ENCODE data around the gene AOAH.

AOAH gene

GRCh38 chr7:36638140-36638539 is 86.2 kb downstream of the AOAH start:
- H3K36me3 ChIP-seq (replicated peaks): no peaks in the 10 kb centered on the region
- no peak for DNase-seq (ENCODE audit: low spot score in 2 of 2)
- no peaks in the 10 kb centered on the region; the same call in 1 of the 2 replicates for H3K4me1 ChIP-seq
- in situ Hi-C loops (cut with MboI; ENCODE audit: low sequenced_read_pairs): no loop called here
- H3K9me3 ChIP-seq: no peaks in the 10 kb centered on the region
- H3K27me3 ChIP-seq (ENCODE audit: low read depth): no peaks in the 10 kb centered on the region
- no peak overlapping the region for H3K4me3 ChIP-seq

- Histone ChIP-seq H3K36me3 (replicated peaks) (no peaks in the 10 kb centered on the region), H3K4me1 (no peaks in the 10 kb centered on the region; the same call in 1 of the 2 replicates), H3K9me3 (no peaks in the 10 kb centered on the region), H3K27me3 (ENCODE audit: low read depth) (no peaks in the 10 kb centered on the region), H3K4me3 (no peak overlapping the region)
- in situ Hi-C loops (cut with MboI; ENCODE audit: low sequenced_read_pairs): no loop called here
- DNase-seq (ENCODE audit: low spot score in 2 of 2): no peak
Measured at GRCh38 chr7:36637417-36637816, 86.9 kb downstream of the AOAH start.

DNA sequence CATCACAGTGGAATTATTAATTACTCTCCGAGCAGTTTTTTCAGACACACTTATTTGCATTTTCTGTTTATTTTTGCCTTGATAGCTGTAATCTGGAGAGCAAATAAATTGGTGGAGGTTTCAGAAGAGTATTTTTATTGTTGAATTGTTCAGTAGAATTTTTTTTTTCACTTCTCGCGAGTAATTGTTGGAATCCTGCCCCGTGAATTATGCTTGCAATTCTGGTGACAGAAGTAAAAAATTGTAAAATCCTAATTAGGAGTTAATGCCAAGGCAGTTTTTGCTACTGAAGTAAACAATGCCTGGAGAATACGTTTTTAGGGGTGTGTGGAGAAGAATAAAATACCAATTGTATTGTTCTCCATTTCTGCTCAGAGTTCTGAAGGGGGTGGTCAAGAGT is 88.2 kb downstream of the AOAH start:
- no peak overlapping the region for H3K4me3 ChIP-seq
- in situ Hi-C loops (cut with MboI; ENCODE audit: low sequenced_read_pairs): no loop called here
- H3K27me3 ChIP-seq (ENCODE audit: low read depth): no peaks in the 10 kb centered on the region
- no peaks in the 10 kb centered on the region; the same call in 1 of the 2 replicates for H3K4me1 ChIP-seq
- no peak for DNase-seq (ENCODE audit: low spot score in 2 of 2)
- H3K9me3 ChIP-seq: no peaks in the 10 kb centered on the region
- no peaks in the 10 kb centered on the region for H3K36me3 ChIP-seq (replicated peaks)

DNA sequence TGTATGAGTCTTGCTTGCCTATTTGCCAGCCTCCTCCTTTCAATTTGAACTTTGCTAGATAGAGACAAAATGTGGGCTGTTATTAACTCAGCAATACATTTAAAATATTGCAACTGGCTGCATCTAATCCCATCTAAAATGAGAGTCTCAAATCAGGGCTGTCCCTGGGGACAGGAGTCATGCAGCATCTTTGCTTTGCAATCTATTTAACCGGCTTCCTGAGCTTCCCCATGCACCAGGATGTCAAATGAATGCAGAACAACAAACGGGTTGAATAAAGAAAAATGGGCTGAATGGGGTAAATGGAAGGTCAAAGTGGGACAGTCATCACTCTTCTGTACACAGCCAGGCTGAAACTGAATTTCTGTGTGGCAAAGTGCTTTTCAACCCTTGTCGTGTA is 89.2 kb downstream of the AOAH start:
- H3K27me3 ChIP-seq (ENCODE audit: low read depth): no peaks in the 10 kb centered on the region
- in situ Hi-C loops (cut with MboI; ENCODE audit: low sequenced_read_pairs): no loop called here
- no peaks in the 10 kb centered on the region for H3K36me3 ChIP-seq (replicated peaks)

DNA sequence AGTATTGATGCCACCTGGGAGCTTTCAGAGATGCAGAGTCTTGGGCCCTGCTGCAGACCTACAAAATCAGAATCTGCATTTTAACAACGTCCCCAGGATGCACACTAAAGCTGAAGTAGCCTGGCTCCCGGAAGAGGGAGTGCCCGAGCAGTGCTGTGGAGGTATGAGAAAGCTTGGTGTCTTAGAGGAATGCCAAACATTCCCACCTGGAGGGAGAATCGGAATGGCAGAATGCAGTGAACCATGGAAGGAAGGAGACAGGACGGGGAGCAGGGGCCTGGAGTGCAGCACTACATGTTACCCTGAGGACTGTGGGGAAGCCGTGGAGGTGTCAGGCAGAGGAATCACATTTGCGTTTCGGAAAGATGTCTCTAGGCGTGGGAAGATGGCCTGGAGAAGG is 90.9 kb downstream of the AOAH start:
- H3K4me3 ChIP-seq: no peak overlapping the region
- H3K9me3 ChIP-seq: no peaks in the 10 kb centered on the region
- in situ Hi-C loops (cut with MboI; ENCODE audit: low sequenced_read_pairs): no loop called here
- H3K36me3 ChIP-seq (replicated peaks): no peaks in the 10 kb centered on the region
- no peaks in the 10 kb centered on the region; the same call in 1 of the 2 replicates for H3K4me1 ChIP-seq
- no peaks in the 10 kb centered on the region for H3K27me3 ChIP-seq (ENCODE audit: low read depth)
- no peak for DNase-seq (ENCODE audit: low spot score in 2 of 2)

More for the DNA sequence above, 89.2 kb downstream of the AOAH start:
- DNase-seq (ENCODE audit: low spot score in 2 of 2): no peak
- no peak overlapping the region for H3K4me3 ChIP-seq
- no peaks in the 10 kb centered on the region; the same call in 1 of the 2 replicates for H3K4me1 ChIP-seq
- no peaks in the 10 kb centered on the region for H3K9me3 ChIP-seq

DNA sequence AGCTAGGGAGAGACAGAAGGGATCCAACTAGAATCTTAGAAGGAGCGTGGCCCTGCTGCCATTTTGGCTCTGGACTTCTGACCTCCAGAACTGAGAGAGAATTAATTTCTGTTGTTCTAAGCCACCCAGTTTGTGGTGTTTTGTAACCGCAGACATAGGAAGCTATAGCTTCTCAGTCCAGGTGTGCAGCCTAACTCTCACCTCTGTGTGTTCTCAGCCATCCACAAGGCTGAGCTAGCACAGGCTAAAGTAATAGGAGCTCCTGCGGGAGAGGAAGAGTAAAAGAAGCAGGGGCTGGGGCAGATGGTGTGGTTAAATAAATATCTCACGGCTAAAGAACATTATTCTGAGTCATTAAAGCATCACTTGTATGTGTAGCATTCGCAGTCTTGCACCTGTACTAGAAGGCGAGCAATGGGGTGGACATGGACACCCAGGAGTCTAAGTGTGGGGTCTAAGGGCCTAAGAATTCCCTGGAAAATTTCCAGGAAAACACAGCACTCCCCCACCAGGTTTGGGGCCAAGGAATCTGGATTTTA is 94.1 kb downstream of the AOAH start:
- no peak for DNase-seq (ENCODE audit: low spot score in 2 of 2)
- no peaks in the 10 kb centered on the region for H3K4me1 ChIP-seq
- no peaks in the 10 kb centered on the region for H3K27me3 ChIP-seq (ENCODE audit: low read depth)
- no peaks in the 10 kb centered on the region for H3K36me3 ChIP-seq (replicated peaks)
- no peak overlapping the region for H3K4me3 ChIP-seq
- in situ Hi-C loops (cut with MboI; ENCODE audit: low sequenced_read_pairs): no loop called here
- no peaks in the 10 kb centered on the region for H3K9me3 ChIP-seq

- H3K27me3 ChIP-seq (ENCODE audit: low read depth): no peaks in the 10 kb centered on the region
- no peaks in the 10 kb centered on the region for H3K36me3 ChIP-seq (replicated peaks)
- H3K4me1 ChIP-seq: no peaks in the 10 kb centered on the region
- in situ Hi-C loops (cut with MboI; ENCODE audit: low sequenced_read_pairs): no loop called here
- no peak overlapping the region for H3K4me3 ChIP-seq
- no peaks in the 10 kb centered on the region for H3K9me3 ChIP-seq
- no peak for DNase-seq (ENCODE audit: low spot score in 2 of 2)
Measured at GRCh38 chr7:36629351-36629750, 94.9 kb downstream of the AOAH start.

DNA sequence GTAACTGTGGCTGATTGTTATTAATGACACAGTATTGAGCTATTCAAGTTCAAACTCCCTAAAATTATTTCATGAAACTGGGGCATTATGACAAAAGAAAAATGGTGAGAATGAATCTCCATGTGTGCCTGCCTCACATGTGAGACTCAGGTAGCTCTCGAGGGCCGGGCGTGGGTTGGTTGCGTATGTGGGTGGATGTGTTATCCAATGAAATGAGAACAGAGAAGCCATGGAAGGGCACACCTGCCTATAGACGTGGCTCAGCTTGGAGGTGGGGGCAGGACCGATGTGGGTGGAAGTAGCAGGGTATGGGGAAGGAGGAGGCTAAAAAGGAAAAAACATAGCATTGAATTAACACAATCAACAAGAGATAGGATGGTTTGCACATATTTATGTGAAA is 96.5 kb downstream of the AOAH start:
- Histone ChIP-seq H3K4me1 (no peaks in the 10 kb centered on the region), H3K4me3 (no peak overlapping the region), H3K9me3 (no peaks in the 10 kb centered on the region), H3K36me3 (replicated peaks) (no peaks in the 10 kb centered on the region), H3K27me3 (ENCODE audit: low read depth) (no peaks in the 10 kb centered on the region)
- in situ Hi-C loops (cut with MboI; ENCODE audit: low sequenced_read_pairs): no loop called here
- DNase-seq (ENCODE audit: low spot score in 2 of 2): no peak

GRCh38 chr7:36626111-36626510 is 98.2 kb downstream of the AOAH start:
- H3K4me3 ChIP-seq: no peak overlapping the region
- in situ Hi-C loops (cut with MboI; ENCODE audit: low sequenced_read_pairs): no loop called here
- peak in 1 of 2 experiments; percentile 33 for DNase-seq (ENCODE audit: low spot score in 2 of 2)
- H3K36me3 ChIP-seq (replicated peaks): no peaks in the 10 kb centered on the region
- no peaks in the 10 kb centered on the region for H3K4me1 ChIP-seq
- H3K9me3 ChIP-seq: no peaks in the 10 kb centered on the region
- H3K27me3 ChIP-seq (ENCODE audit: low read depth): no peaks in the 10 kb centered on the region

- no peaks in the 10 kb centered on the region for H3K9me3 ChIP-seq
- in situ Hi-C loops (cut with MboI; ENCODE audit: low sequenced_read_pairs): no loop called here
- no peak for DNase-seq (ENCODE audit: low spot score in 2 of 2)
- H3K36me3 ChIP-seq (replicated peaks): no peaks in the 10 kb centered on the region
- no peaks in the 10 kb centered on the region for H3K27me3 ChIP-seq (ENCODE audit: low read depth)
- H3K4me3 ChIP-seq: no peak overlapping the region
- no peaks in the 10 kb centered on the region for H3K4me1 ChIP-seq
Measured at GRCh38 chr7:36625247-36625646, 99.0 kb downstream of the AOAH start.

- no peaks in the 10 kb centered on the region for H3K4me1 ChIP-seq
- no peak for DNase-seq (ENCODE audit: low spot score in 2 of 2)
- no peak overlapping the region for H3K4me3 ChIP-seq
- in situ Hi-C loops (cut with MboI; ENCODE audit: low sequenced_read_pairs): no loop called here
- no peaks in the 10 kb centered on the region for H3K27me3 ChIP-seq (ENCODE audit: low read depth)
- no peaks in the 10 kb centered on the region for H3K36me3 ChIP-seq (replicated peaks)
- H3K9me3 ChIP-seq: no peaks in the 10 kb centered on the region
Measured at GRCh38 chr7:36623247-36623646, 101.0 kb downstream of the AOAH start.

DNA sequence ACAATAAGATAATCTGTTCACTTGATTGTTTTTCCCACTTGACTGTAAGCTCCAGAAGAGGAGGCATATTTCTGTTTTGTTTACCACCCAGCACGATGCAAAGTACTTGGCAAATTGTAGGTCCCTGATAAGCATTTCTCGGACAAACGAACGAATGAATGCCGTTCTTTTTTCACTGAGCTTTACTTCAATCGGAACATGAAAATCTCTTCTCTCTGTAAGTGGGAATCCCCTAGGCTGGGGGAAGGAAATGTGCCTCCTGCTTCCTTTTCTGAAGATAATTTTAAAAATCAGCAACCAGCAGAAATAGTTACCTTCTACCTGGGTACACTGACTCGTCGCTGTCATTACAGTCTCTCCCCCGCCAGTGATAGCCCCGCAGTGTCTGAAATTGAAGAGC is 102.9 kb downstream of the AOAH start:
- Histone ChIP-seq H3K4me3 (no peak overlapping the region), H3K27me3 (ENCODE audit: low read depth) (no peaks in the 10 kb centered on the region), H3K4me1 (no peaks in the 10 kb centered on the region), H3K9me3 (no peaks in the 10 kb centered on the region), H3K36me3 (replicated peaks) (no peaks in the 10 kb centered on the region)
- in situ Hi-C loops (cut with MboI; ENCODE audit: low sequenced_read_pairs): no loop called here
- no peak for DNase-seq (ENCODE audit: low spot score in 2 of 2)

DNA sequence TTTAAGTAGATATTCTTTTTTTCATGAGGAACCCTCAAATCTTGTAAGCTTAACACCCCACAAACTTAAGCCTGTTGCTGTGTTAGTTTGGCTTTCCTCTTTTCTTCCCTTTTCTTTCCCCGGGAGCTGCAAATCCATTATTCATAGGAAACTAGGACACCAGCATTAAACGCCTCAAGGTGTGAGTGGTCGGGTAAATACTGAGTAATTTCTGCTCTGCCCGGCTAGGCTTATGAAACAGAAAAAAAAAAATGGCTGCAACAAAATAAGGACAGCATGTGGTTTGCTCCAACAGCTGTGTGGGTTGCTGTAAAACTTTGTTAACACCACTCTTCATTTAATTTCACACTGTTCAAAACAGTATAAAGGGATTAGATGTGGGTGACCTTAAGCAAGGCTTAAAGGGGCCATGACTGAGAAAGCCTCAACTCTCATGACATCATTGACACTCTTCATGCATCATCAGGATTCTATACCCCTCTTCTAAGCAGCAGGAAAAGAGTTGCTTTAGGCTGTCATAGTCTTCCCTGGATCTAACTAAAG is 104.1 kb downstream of the AOAH start:
- Histone ChIP-seq H3K27me3 (ENCODE audit: low read depth) (no peaks in the 10 kb centered on the region), H3K36me3 (replicated peaks) (no peaks in the 10 kb centered on the region), H3K4me3 (no peak overlapping the region), H3K9me3 (no peaks in the 10 kb centered on the region), H3K4me1 (no peaks in the 10 kb centered on the region)
- in situ Hi-C loops (cut with MboI; ENCODE audit: low sequenced_read_pairs): no loop called here
- DNase-seq (ENCODE audit: low spot score in 2 of 2): no peak

DNA sequence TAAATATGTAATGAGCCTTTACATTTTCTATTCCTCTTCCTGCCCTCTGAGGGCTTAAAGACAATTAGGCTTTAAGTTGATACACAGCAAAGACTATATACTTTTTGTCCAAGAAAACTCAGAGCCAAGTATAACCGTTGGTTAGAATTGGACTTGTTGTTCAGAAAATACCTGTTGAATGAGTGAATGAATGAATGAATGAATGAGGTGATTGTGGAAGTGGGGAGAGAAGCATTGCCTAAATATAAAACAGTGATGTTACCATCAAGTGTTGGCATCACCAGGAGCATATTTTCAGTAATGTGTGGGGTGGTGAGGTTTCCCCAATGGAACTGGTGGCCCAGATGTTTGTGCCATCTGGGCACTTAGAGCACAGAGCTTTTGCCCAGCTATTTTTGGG is 106.9 kb downstream of the AOAH start:
- no peaks in the 10 kb centered on the region for H3K4me1 ChIP-seq
- no peaks in the 10 kb centered on the region for H3K9me3 ChIP-seq
- no peak overlapping the region for H3K4me3 ChIP-seq
- H3K27me3 ChIP-seq (ENCODE audit: low read depth): no peaks in the 10 kb centered on the region
- in situ Hi-C loops (cut with MboI; ENCODE audit: low sequenced_read_pairs): no loop called here
- DNase-seq (ENCODE audit: low spot score in 2 of 2): no peak
- H3K36me3 ChIP-seq (replicated peaks): no peaks in the 10 kb centered on the region

Measured in HAP-1 (cell line).